ENCODE data around the gene TMEM131.

The TMEM131 gene

DNA sequence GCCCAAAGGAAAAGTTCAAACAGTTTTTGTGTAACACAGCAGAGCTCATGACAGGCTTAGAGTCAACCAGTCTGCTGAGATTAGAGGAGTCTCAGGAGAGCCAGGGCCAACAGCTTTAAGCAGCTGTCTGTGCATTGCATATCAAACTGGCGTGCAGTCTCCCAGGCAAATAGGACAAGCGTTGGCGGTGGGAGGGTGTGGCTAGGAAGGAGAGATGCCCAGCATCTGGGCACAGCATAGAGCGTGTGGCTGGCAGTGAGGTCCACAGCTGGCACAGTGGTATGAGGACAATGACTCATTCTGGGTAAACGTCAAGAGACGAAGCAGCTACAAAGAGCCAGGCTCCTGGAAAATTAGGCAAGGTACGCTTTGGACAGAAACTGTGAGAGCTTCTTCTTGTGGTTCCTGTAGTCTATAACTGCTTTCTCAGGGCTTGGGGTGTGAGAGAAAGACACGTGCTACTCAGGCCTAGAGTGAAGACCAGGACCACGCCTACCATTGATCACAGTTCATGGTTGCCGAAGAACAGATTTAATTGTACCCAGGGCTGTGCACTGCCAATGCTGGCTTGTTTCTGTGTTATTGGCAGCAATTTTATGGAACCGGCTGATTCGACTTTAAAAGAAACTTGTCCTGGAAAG lies 267.5 kb downstream of the TMEM131 start:
- TF ChIP-seq, protein P1, sequence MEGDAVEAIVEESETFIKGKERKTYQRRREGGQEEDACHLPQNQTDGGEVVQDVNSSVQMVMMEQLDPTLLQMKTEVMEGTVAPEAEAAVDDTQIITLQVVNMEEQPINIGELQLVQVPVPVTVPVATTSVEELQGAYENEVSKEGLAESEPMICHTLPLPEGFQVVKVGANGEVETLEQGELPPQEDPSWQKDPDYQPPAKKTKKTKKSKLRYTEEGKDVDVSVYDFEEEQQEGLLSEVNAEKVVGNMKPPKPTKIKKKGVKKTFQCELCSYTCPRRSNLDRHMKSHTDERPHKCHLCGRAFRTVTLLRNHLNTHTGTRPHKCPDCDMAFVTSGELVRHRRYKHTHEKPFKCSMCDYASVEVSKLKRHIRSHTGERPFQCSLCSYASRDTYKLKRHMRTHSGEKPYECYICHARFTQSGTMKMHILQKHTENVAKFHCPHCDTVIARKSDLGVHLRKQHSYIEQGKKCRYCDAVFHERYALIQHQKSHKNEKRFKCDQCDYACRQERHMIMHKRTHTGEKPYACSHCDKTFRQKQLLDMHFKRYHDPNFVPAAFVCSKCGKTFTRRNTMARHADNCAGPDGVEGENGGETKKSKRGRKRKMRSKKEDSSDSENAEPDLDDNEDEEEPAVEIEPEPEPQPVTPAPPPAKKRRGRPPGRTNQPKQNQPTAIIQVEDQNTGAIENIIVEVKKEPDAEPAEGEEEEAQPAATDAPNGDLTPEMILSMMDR (IDR thresholded peaks at IDR 0.05; ENCODE audit: unreplicated experiment in 3 of 3) = no peak
- Mint-ChIP-seq H3K27ac (peak overlapping the region; percentile 67 to 93 (median 81)), H3K36me3 (ENCODE audit: low read depth) (no peaks in the 10 kb centered on the region), H3K4me3 (peak overlapping the region in 2 of 3 experiments; percentile 10 to 33), H3K9me3 (peaks cover 9% of the 10 kb centered on the region), H3K4me1 (peaks cover 37% of the 10 kb centered on the region), H3K27me3 (ENCODE audit: low read depth) (peaks cover 10% of the 10 kb centered on the region)

DNA sequence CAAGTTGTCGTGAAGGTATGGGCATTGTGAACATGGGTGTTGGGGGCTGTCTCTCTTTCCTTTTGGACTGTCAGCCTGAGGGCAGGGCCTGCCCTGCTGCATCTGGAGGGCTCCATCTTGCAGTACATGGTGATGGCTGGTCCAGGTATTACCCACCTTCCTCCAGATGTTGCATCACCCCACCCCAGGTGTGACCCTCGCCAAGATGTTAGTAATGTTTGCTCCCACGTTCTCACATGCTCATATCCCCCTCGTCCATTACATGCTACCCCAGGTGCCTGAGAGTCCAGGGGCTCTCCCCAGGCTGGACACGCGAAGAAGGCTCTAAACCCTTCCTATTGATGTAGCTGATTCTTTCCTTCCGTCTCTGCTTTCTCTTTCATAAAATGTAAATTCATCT lies 268.5 kb downstream of the TMEM131 start:
- no peak overlapping the region for H3K4me3 Mint-ChIP-seq
- TF ChIP-seq, protein P1 (IDR thresholded peaks at IDR 0.05; ENCODE audit: unreplicated experiment in 3 of 3) = no peak
- peaks cover 42% of the 10 kb centered on the region for H3K4me1 Mint-ChIP-seq
- peaks cover 9% of the 10 kb centered on the region for H3K9me3 Mint-ChIP-seq
- H3K27me3 Mint-ChIP-seq (ENCODE audit: low read depth) = peaks cover 10% of the 10 kb centered on the region
- H3K36me3 Mint-ChIP-seq (ENCODE audit: low read depth) = no peaks in the 10 kb centered on the region
- peak overlapping the region; percentile 67 to 93 (median 81) for H3K27ac Mint-ChIP-seq

DNA sequence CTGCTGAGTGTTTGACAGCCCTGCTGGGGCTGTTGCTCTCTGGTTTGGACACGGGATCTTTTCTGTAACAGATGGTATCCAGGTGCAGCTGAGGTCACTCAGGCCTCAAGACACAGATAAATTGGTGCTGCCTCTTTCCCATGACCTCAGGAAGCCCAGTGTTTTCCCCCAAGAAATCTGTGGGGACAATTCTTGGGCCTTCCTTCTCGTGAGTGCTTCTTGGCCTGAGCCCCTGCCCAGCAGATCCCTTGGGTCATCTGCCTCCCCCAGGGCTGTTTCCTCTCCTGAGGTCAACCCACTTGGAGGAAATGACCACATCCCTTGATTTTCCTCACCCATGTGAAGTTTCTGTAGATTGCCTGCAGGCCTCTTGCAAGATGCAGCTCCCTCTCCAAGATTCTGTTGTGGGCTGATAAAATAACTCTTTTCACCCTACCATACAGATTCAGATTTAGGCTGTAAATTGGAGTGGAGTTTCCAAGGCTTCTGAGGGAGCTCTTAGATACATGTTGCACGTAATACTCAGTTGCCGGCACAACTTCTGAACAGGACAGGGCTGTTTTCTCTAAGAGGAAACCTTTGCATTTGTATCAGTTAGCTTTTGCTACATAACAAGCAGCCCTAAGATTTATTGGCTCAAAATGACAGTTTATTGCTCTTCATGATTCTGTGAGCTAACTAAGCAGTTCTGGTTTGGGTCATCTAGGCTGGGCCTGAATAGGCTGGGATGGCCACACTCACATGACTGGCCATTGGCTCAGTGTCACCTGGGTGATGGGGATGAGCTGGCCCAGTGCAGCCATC lies 269.3 kb downstream of the TMEM131 start:
- Mint-ChIP-seq H3K4me3 (peak overlapping the region in 1 of 3 experiments; percentile 23), H3K9me3 (peaks cover 9% of the 10 kb centered on the region), H3K27ac (peak overlapping the region in 2 of 3 experiments; percentile 11 to 81), H3K36me3 (ENCODE audit: low read depth) (no peaks in the 10 kb centered on the region), H3K4me1 (peaks cover 37% of the 10 kb centered on the region), H3K27me3 (ENCODE audit: low read depth) (peaks cover 10% of the 10 kb centered on the region)
- TF ChIP-seq, protein P1 (IDR thresholded peaks at IDR 0.05; ENCODE audit: unreplicated experiment in 3 of 3) = no peak

DNA sequence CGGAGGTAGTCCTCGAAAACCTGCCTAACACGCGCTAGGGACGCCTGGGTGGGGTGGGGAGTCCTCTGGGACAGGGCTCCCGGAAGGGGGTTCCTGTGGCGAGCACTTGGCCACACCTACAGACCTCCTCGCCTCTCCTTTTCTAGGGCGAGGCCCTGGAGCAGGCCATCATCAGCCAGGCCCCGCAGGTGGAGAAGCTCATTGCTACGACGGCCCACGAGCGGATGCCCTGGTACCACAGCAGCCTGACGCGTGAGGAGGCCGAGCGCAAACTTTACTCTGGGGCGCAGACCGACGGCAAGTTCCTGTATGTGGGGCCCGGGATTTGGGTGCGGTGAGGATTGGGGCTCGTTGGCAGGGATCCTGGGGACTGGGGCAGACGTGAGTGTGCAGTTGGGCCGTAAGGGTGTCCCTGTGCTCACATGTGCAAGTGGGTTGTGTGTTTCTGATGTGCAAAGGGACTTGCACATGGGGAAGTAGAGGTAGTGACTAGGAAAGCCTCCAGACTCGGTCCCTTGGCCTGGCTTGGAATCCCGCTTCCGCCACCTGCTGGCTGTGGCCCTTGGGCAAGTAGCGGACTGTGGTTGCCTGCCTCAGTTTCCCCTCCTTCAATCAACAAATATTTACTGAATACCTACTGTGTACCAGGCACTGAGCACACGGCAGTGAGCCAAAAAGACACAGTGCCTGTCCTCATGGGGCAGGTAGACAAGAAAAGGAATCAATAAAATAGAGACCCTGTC lies 270.6 kb downstream of the TMEM131 start:
- Mint-ChIP-seq H3K4me1 (peaks cover 33% of the 10 kb centered on the region), H3K4me3 (no peak overlapping the region), H3K9me3 (peaks cover 5% of the 10 kb centered on the region), H3K36me3 (ENCODE audit: low read depth) (no peaks in the 10 kb centered on the region), H3K27me3 (ENCODE audit: low read depth) (peaks cover 10% of the 10 kb centered on the region), H3K27ac (peak overlapping the region in 1 of 3 experiments; percentile 72)
- TF ChIP-seq, protein P1 (IDR thresholded peaks at IDR 0.05; ENCODE audit: unreplicated experiment in 3 of 3) = no peak

DNA sequence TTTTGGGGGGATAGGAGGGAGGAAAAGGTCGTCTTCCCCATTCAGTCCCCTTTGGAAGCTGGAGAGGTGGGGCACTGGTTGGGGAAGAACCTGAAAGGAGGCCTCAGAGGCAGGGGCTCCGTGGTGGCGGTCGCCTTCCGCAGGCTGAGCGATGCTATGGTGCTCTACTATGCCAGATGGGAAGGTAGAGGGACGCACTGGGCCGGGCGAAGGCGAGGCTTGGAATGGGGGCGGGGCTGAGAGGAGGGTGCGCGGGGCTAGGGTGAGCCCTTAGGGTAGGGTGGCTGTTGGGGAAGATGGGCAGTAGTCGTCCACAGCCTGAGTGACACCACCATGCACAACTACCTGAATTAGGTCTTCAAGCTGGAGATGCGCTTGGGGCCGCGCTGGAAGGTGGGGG lies 271.2 kb downstream of the TMEM131 start:
- Mint-ChIP-seq H3K4me1 (peaks cover 33% of the 10 kb centered on the region), H3K27me3 (ENCODE audit: low read depth) (peaks cover 10% of the 10 kb centered on the region), H3K9me3 (peaks cover 5% of the 10 kb centered on the region), H3K4me3 (no peak overlapping the region), H3K27ac (no peak overlapping the region), H3K36me3 (ENCODE audit: low read depth) (no peaks in the 10 kb centered on the region)
- TF ChIP-seq, protein P1 (IDR thresholded peaks at IDR 0.05; ENCODE audit: unreplicated experiment in 3 of 3) = no peak

Data from nephron (organoid).